ENCODE measurements around the gene NEAT1.

NEAT1 gene

GRCh38 chr11:65382804-65383368 lies 39.7 kb upstream of the NEAT1 start:
- no peak for DNase-seq (ENCODE audit: insufficient read length, low spot score)
- TF ChIP-seq, protein P1, sequence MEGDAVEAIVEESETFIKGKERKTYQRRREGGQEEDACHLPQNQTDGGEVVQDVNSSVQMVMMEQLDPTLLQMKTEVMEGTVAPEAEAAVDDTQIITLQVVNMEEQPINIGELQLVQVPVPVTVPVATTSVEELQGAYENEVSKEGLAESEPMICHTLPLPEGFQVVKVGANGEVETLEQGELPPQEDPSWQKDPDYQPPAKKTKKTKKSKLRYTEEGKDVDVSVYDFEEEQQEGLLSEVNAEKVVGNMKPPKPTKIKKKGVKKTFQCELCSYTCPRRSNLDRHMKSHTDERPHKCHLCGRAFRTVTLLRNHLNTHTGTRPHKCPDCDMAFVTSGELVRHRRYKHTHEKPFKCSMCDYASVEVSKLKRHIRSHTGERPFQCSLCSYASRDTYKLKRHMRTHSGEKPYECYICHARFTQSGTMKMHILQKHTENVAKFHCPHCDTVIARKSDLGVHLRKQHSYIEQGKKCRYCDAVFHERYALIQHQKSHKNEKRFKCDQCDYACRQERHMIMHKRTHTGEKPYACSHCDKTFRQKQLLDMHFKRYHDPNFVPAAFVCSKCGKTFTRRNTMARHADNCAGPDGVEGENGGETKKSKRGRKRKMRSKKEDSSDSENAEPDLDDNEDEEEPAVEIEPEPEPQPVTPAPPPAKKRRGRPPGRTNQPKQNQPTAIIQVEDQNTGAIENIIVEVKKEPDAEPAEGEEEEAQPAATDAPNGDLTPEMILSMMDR (IDR thresholded peaks at IDR 0.05; ENCODE audit: insufficient read depth, missing control alignments), result no peak
- FAIRE-seq, result no peak

DNA sequence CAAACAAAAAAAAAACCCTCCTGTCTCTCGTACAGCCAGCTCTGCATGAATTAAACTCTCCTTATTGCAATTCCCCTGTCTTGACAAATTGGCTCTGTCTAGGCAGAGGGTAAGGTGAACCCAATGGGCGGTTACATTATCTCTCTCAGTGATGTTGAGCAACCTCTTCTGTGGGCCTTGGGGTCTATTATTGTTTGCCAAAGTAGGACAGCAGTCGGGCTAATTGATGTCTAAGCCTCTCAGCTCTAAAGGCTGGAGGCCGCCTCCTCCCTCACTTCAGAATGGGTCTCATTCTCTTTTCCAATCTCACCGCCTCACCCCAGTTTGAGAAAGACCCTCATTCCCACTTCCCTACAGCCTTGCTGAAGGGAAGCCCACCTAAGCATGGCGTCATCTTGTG lies 38.8 kb upstream of the NEAT1 start:
- FAIRE-seq (no peak), DNase-seq (ENCODE audit: insufficient read length, low spot score) (no peak)
- TF ChIP-seq, protein P1 (IDR thresholded peaks at IDR 0.05; ENCODE audit: insufficient read depth, missing control alignments), result no peak

DNA sequence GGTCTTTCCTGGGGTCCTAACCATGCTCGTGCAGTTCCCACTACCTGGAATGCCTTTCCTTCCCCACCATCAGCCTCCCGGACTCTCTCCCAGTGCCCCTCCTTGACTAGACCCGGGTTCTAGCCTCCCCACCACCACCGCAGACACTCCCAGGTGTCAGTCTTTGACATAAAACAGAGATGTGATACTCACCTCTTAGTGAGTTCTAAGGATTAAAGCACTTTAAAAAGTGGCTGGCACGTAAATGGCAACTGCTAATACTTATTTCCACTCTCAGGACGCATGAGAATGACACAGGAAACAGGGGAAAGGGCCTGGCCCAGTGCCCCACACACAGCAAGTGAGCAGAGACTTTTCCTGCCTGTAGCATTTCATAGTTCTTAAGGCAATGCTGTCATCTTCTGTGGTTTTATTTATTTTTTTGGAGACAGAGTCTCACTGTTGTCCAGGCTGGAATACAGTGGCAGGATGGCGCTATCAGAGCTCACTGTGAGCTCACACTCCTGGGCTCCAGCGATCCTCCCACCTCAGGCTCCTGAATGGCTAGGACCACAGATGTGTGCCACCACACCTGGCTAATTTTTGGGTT lies 38.2 kb upstream of the NEAT1 start:
- TF ChIP-seq, protein P1 (IDR thresholded peaks at IDR 0.05; ENCODE audit: insufficient read depth, missing control alignments), result no peak
- FAIRE-seq (no peak), DNase-seq (ENCODE audit: insufficient read length, low spot score) (no peak)

DNA sequence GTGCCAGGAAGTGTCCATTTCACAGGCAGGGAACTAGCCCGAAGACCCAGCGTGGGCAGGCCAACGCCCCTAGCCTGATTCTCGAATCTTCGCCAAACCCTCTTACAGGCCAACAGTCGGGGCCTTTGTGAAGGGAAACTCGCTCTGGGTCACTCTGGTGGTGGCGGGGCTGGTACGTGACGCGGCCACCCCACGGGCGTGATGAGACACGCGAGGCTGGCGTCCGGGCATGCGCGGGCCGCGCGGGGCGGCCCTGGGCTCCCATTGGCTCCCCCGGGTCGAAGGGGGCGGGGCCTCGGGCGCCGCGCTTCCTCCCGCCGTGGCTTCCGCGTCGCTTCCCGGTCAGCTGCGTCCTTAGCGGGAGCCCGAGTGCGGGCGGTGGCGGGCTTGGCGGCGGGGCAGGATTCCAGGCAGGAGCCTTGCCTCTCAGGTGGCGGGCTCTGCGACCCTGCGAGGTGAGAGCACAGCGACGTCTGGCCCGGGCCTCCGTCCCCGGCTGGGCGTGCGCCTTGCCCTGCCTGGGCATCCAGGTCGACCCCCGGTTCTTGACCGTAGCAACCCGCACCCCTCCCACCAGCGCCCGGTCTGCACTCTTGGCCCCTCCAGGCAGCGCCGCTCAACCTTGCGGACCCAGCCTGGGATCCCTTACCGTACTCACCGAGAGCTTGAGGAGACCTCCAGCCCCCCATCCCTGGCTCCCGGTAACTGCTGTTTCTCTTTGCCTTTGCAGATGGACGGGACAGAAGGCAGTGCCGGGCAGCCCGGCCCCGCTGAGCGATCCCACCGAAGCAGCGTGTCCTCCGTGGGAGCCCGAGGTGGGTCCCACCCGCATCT lies 36.1 kb upstream of the NEAT1 start, which contains the start of gene FRMD8:
TSS of gene FRMD8 (plus strand) at position 331 of the 834 bp plus-strand sequence. CDS start at position 731, 400 bp downstream.
- TF ChIP-seq, protein P1 (IDR thresholded peaks at IDR 0.05; ENCODE audit: insufficient read depth, missing control alignments), result no peak
- peak; percentile 85 for DNase-seq (ENCODE audit: insufficient read length, low spot score)
- no peak for FAIRE-seq

GRCh38 chr11:65388731-65389130 lies 33.9 kb upstream of the NEAT1 start:
- FAIRE-seq, result no peak
- TF ChIP-seq, protein P1 (IDR thresholded peaks at IDR 0.05; ENCODE audit: insufficient read depth, missing control alignments), result no peak
- no peak for DNase-seq (ENCODE audit: insufficient read length, low spot score)

DNA sequence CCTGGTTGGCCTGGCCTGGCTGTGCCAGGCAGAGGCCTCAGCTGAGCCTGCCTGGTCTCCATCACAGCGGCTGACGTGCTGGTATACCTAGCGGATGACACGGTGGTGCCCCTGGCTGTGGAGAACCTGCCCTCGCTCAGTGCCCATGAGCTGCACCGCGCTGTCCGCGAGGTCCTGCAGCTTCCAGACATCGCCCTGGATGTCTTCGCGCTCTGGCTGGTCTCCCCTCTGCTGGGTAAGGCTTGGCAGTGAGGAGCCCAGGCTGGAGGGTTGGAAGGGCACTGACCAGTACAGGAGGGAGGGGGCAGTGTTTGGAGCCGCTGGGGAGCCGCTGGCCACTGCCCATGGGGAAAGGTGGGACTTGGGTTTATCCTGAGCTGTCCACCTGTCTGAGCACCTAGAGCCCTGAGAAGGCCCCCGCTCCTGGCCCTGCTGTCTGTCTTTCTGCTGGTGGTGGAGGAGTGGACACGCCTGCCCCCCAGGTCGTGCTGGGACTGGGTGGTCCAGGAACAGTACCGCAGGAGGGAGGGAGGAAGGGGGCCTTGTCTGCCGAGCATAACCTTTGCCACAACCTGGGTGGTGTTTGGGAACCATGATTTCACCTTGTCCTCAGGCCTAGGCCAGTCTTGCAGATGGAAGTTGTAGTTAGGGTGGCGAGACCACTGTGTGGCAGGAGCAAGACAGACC lies 33.2 kb upstream of the NEAT1 start:
- DNase-seq (ENCODE audit: insufficient read length, low spot score) (no peak), FAIRE-seq (no peak)
- TF ChIP-seq, protein P1 (IDR thresholded peaks at IDR 0.05; ENCODE audit: insufficient read depth, missing control alignments), result no peak
